ENCODE data around the gene RABGAP1L.
"Not testable (repeated sequence)": the region's sequence is repeated elsewhere in the genome, so short reads cannot be mapped to it uniquely, and the experiment has no call there.

RABGAP1L gene

GRCh38 chr1:175040324-175040879 lies 881.1 kb downstream of the RABGAP1L start:
- Histone ChIP-seq H3K36me3 (ENCODE audit: control insufficient read depth, insufficient read depth, low read length) (no peaks in the 10 kb centered on the region), H3K27me3 (replicated peaks; ENCODE audit: control insufficient read depth, insufficient read depth, low read length, poor library complexity, severe bottlenecking) (no peaks in the 10 kb centered on the region), H3K4me1 (ENCODE audit: control insufficient read depth, insufficient read depth, low read length, poor library complexity, severe bottlenecking) (no peaks in the 10 kb centered on the region), H3K27ac (ENCODE audit: insufficient read depth, low read length, poor library complexity, severe bottlenecking) (no peak overlapping the region), H3K4me3 (ENCODE audit: insufficient read depth, low read depth, low read length, poor library complexity, severe bottlenecking) (no peak overlapping the region), H3K9me3 (ENCODE audit: control insufficient read depth, low read length) (no peaks in the 10 kb centered on the region)
- DNase-seq = no peak

DNA sequence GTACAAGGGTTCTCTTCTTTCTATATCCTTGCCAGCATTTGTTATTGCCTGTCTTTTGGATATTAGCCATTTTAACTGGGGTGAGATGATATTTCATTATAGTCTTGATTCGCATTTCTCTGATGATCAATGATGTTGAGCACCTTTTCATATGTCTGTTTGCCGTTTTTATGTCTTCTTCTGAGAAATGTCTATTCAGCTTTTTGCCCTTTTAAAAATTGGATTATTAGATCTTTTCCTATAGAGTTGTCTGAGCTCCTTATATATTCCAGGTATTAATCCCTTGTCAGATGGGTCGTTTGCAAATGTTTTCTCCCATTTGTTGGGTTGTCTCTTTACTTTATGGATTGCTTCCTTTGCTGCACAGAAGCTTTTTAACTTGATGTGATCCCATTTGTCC lies 883.3 kb downstream of the RABGAP1L start:
- no peaks in the 10 kb centered on the region for H3K4me1 ChIP-seq (ENCODE audit: control insufficient read depth, insufficient read depth, low read length, poor library complexity, severe bottlenecking)
- no peak overlapping the region for H3K4me3 ChIP-seq (ENCODE audit: insufficient read depth, low read depth, low read length, poor library complexity, severe bottlenecking)
- no peaks in the 10 kb centered on the region for H3K27me3 ChIP-seq (replicated peaks; ENCODE audit: control insufficient read depth, insufficient read depth, low read length, poor library complexity, severe bottlenecking)
- no peak overlapping the region for H3K27ac ChIP-seq (ENCODE audit: insufficient read depth, low read length, poor library complexity, severe bottlenecking)
- no peak for DNase-seq
- no peaks in the 10 kb centered on the region for H3K9me3 ChIP-seq (ENCODE audit: control insufficient read depth, low read length)
- no peaks in the 10 kb centered on the region for H3K36me3 ChIP-seq (ENCODE audit: control insufficient read depth, insufficient read depth, low read length)

DNA sequence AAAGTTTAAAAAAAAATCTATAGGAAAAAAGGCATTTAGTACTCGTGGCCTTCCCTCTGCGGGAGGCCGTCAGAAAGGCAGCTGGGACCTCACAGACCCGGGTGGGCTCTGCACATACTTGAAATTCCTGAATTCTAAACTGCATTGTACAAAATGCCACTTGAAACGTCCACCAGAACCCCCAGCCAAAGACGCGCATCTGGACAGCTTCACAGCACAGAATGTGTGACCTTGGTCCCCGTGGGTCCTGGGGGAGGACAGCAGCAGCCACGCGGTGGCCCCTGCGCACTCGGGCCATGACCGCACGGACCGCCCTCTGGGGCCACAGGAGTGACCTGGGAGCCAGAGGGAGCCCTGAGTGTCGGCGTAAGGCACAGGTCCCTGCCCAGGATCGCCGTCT lies 884.5 kb downstream of the RABGAP1L start:
- Histone ChIP-seq H3K4me1 (ENCODE audit: control insufficient read depth, insufficient read depth, low read length, poor library complexity, severe bottlenecking) (no peaks in the 10 kb centered on the region), H3K36me3 (ENCODE audit: control insufficient read depth, insufficient read depth, low read length) (no peaks in the 10 kb centered on the region), H3K27ac (ENCODE audit: insufficient read depth, low read length, poor library complexity, severe bottlenecking) (no peak overlapping the region), H3K27me3 (replicated peaks; ENCODE audit: control insufficient read depth, insufficient read depth, low read length, poor library complexity, severe bottlenecking) (no peaks in the 10 kb centered on the region), H3K4me3 (ENCODE audit: insufficient read depth, low read depth, low read length, poor library complexity, severe bottlenecking) (no peak overlapping the region), H3K9me3 (ENCODE audit: control insufficient read depth, low read length) (no peaks in the 10 kb centered on the region)
- no peak for DNase-seq

GRCh38 chr1:175044591-175044990 lies 885.3 kb downstream of the RABGAP1L start:
- H3K9me3 ChIP-seq (ENCODE audit: control insufficient read depth, low read length); H3K27ac ChIP-seq (ENCODE audit: insufficient read depth, low read length, poor library complexity, severe bottlenecking); H3K36me3 ChIP-seq (ENCODE audit: control insufficient read depth, insufficient read depth, low read length); H3K27me3 ChIP-seq (replicated peaks; ENCODE audit: control insufficient read depth, insufficient read depth, low read length, poor library complexity, severe bottlenecking); DNase-seq; H3K4me1 ChIP-seq (ENCODE audit: control insufficient read depth, insufficient read depth, low read length, poor library complexity, severe bottlenecking); H3K4me3 ChIP-seq (ENCODE audit: insufficient read depth, low read depth, low read length, poor library complexity, severe bottlenecking): not testable (repeated sequence)

Measured in effector memory CD4-positive, alpha-beta T cell (primary cell).